HepG2 (cell line): ENCODE results near the gene PROS1. TPM values are rescaled to one million over a fixed set of nuclear protein-coding genes. Genes with fewer than 3 reads are reported as not detected.

ENCODE experiments used
- ATAC-seq: fragments of 200-7000 bp; cut with Tn5 transposase; 3 replicates; pipeline ENCODE4 v1.9.1; 2020; ENCODE audit warnings: mild to moderate bottlenecking, moderate library complexity
- BruUV-seq: library from RNA; stranded (reverse); fragments of 400-500 nt; replicated peaks from 2 replicates; lab custom pipeline; 2021; lab: Mats Ljungman, UMichigan
- CTCF ChIA-PET: fragments of 300-600 bp; formaldehyde crosslinking; extraction: SDS; loops from one replicate; lab custom pipeline; 2021; ENCODE audit warnings: low total read pairs, inconsistent platforms, low intra/inter-chr PET ratio; lab: Yijun Ruan, JAX
- POLR2A ChIA-PET: fragments of 350-600 bp; sonication (Branson Sonifier 250); formaldehyde crosslinking; loops from one replicate; lab custom pipeline; 2020; ENCODE audit warnings: antibody characterized with exemption, inconsistent platforms; lab: Yijun Ruan, JAX
- DNase-seq: peaks from one replicate; pipeline ENCODE4 v3.0.0-alpha.2; 2015; ENCODE audit warnings: low spot score
- FAIRE-seq: peaks from 3 replicates; lab custom pipeline; 2011; peaks lifted over from hg19 to GRCh38; lab: Jason Lieb, UNC
- H2AFZ ChIP-seq: one replicate; pipeline ENCODE4 v1.6.1; 2011; ENCODE audit warnings: low read length, inconsistent platforms
- H3K27ac ChIP-seq: fragments of 300-600 bp; 3 replicates; pipeline ENCODE4 v1.8.0; 2011; ENCODE audit warnings: mixed run types, mild to moderate bottlenecking, mixed read lengths, low read length, inconsistent platforms; ENCODE audit not compliant: insufficient read depth; ENCODE audit errors: extremely low read length
- H3K27me3 ChIP-seq, 2 experiments: fragments of 200-600 bp in 1 of 2; 2 replicates in 1 of 2; 3 replicates in 1 of 2; pipeline versions ENCODE4 v1.6.0 to v1.8.0; 2011; ENCODE audit warnings: low read length in 2 of 2, mild to moderate bottlenecking in 2 of 2, moderate library complexity in 2 of 2, inconsistent platforms in 1 of 2; ENCODE audit not compliant: insufficient read depth in 2 of 2, control insufficient read depth in 1 of 2
- H3K36me3 ChIP-seq, 2 experiments: fragments of 200-600 bp in 1 of 2; replicated peaks in 1 of 2; 2 replicates in 1 of 2; 3 replicates in 1 of 2; pipeline versions ENCODE4 v1.5.1 to v1.8.0; 2011; ENCODE audit warnings: low read length in 2 of 2, inconsistent platforms in 1 of 2; ENCODE audit not compliant: insufficient read depth in 2 of 2, control insufficient read depth in 1 of 2
- H3K4me1 ChIP-seq: 2 replicates; pipeline ENCODE4 v1.5.1; 2012; ENCODE audit warnings: low read length, inconsistent platforms; ENCODE audit not compliant: insufficient read depth
- H3K4me2 ChIP-seq: 2 replicates; pipeline ENCODE4 v1.6.0; 2011; ENCODE audit warnings: low read depth, low read length, inconsistent platforms
- H3K4me3 ChIP-seq, 3 experiments: fragments of 200-600 bp in 1 of 3; sonication (generic), shearing (Covaris generic) in 1 of 3; replicated peaks in 1 of 3; 2 replicates each; pipeline ENCODE4 v1.5.1; 2011 to 2016; ENCODE audit warnings: low read length in 3 of 3, inconsistent platforms in 2 of 3, low read depth in 2 of 3, mild to moderate bottlenecking in 2 of 3, control low read depth in 1 of 3, mixed read lengths in 1 of 3; ENCODE audit not compliant: insufficient read depth in 1 of 3
- H3K79me2 ChIP-seq: one replicate; pipeline ENCODE4 v1.6.1; 2011; ENCODE audit warnings: low read length, inconsistent platforms; ENCODE audit not compliant: insufficient read depth
- H3K9ac ChIP-seq: 2 replicates; pipeline ENCODE4 v1.6.0; 2011; ENCODE audit warnings: mild to moderate bottlenecking, low read depth, low read length, inconsistent platforms; ENCODE audit not compliant: insufficient read depth
- H3K9me3 ChIP-seq: 2 replicates; pipeline ENCODE4 v1.5.1; 2012; ENCODE audit warnings: mild to moderate bottlenecking, low read length
- H4K20me1 ChIP-seq: 2 replicates; pipeline ENCODE4 v1.6.0; 2011; ENCODE audit warnings: inconsistent platforms, mild to moderate bottlenecking, low read length, moderate library complexity; ENCODE audit not compliant: insufficient read depth
- ATF3 ChIP-seq: sonication (generic); formaldehyde crosslinking; IDR thresholded peaks from 2 replicates; pipeline ENCODE4 v1.4.0; 2020; ENCODE audit warnings: missing genetic modification reagents
- CREB1 ChIP-seq, 2 experiments: fragments of 450-650 bp in 1 of 2; IDR thresholded peaks; 2 replicates each; pipeline ENCODE4 v1.6.1; 2016 to 2017; ENCODE audit warnings: control low read depth in 1 of 2, mild to moderate bottlenecking in 1 of 2, missing compliant biosample characterization in 1 of 2, missing genetic modification characterization in 1 of 2
- E2F1 ChIP-seq: sonication (generic); formaldehyde crosslinking; IDR thresholded peaks from 2 replicates; pipeline ENCODE4 v1.5.0; 2020; ENCODE audit warnings: missing genetic modification reagents
- E2F2 ChIP-seq: sonication (generic); formaldehyde crosslinking; IDR thresholded peaks from 2 replicates; pipeline ENCODE4 v1.4.0; 2020; ENCODE audit warnings: missing genetic modification reagents, borderline replicate concordance
- GLMP ChIP-seq: sonication (generic); formaldehyde crosslinking; IDR thresholded peaks from 2 replicates; pipeline ENCODE4 v1.9.0; 2021; ENCODE audit warnings: missing genetic modification reagents, mild to moderate bottlenecking, borderline replicate concordance
- IRX3 ChIP-seq: sonication (generic); formaldehyde crosslinking; IDR thresholded peaks from 2 replicates; pipeline ENCODE4 v1.8.1; 2023; ENCODE audit warnings: mild to moderate bottlenecking, low read depth, missing genetic modification reagents, borderline replicate concordance
- MTERF4 ChIP-seq: sonication (generic); formaldehyde crosslinking; IDR thresholded peaks from 2 replicates; pipeline ENCODE4 v1.8.0; 2023; ENCODE audit warnings: mild to moderate bottlenecking, missing genetic modification reagents
- NRL ChIP-seq: sonication (generic); formaldehyde crosslinking; IDR thresholded peaks from 2 replicates; pipeline ENCODE4 v1.5.0; 2020; ENCODE audit warnings: missing genetic modification reagents, mild to moderate bottlenecking, moderate library complexity, borderline replicate concordance
- TERF1 ChIP-seq: sonication (generic); formaldehyde crosslinking; IDR thresholded peaks from 2 replicates; pipeline ENCODE4 v1.8.0; 2022; ENCODE audit warnings: mild to moderate bottlenecking, missing genetic modification reagents, moderate library complexity
- ZBTB4 ChIP-seq: sonication (generic); formaldehyde crosslinking; IDR thresholded peaks from 2 replicates; pipeline ENCODE4 v1.4.0; 2020; ENCODE audit warnings: missing genetic modification reagents, mild to moderate bottlenecking, borderline replicate concordance
- ZNF143 ChIP-seq: sonication (generic); formaldehyde crosslinking; IDR thresholded peaks from 2 replicates; pipeline ENCODE4 v1.4.0; 2020; ENCODE audit warnings: missing genetic modification reagents
- ZNF234 ChIP-seq: sonication (generic); formaldehyde crosslinking; conservative IDR thresholded peaks from 2 replicates; pipeline ENCODE4 v1.5.1; 2020; ENCODE audit warnings: mild to moderate bottlenecking, missing genetic modification reagents
- ZNF761 ChIP-seq: sonication (generic); formaldehyde crosslinking; conservative IDR thresholded peaks from 2 replicates; pipeline ENCODE4 v1.4.0; 2020; ENCODE audit warnings: mild to moderate bottlenecking, missing genetic modification reagents
- WGBS: methylation state at CpG from one replicate; pipeline ENCODE4 v1.1.6; 2017; ENCODE audit warnings: low lambda C conversion rate; 5-methylcytosine and 5-hydroxymethylcytosine counted together
- in situ Hi-C: cut with HindIII; loops from 2 replicates; pipeline ENCODE4 v1.10.0; 2017; ENCODE audit warnings: low pct_unique_long_range_greater_than_20kb; ENCODE audit not compliant: extremely low pct_ligation_motif_present
- intact Hi-C: fragments of 100-400 bp; cut with micrococcal nuclease; formaldehyde crosslinking; loops from one replicate; pipeline ENCODE4 v1.10.0; 2022; ENCODE audit not compliant: unreplicated experiment
- polyA plus RNA-seq, 8 experiments: library from polyadenylated mRNA; depleted of rRNA in 3 of 8; stranded (reverse) in 7 of 8; unstranded in 1 of 8; fragments of >200 nt; fragmentation: Illumina TruSeq in 4 of 8; extraction: Trizol in 4 of 8; gene quantifications; 2 replicates each; pipeline versions ENCODE4 v1.2.1 to v1.2.3, GENCODE V29; 2011 to 2016; ENCODE audit warnings: low read depth in 4 of 8, missing spikeins in 1 of 8, mixed read lengths in 1 of 8; ENCODE audit not compliant: insufficient read depth in 1 of 8
- total RNA-seq, 5 experiments: library from RNA; depleted of rRNA; stranded (reverse); fragments of >200 nt; fragmentation: Illumina TruSeq; extraction: Trizol; gene quantifications; 2 replicates each; pipeline ENCODE4 v1.2.3, GENCODE V29; 2016; ENCODE audit warnings: low read depth in 1 of 5

Gene PROS1
- total and polyA plus RNA-seq, 2 of the 13 experiments (the other 11 are each of a cell fraction or from before 2014, with no cell fraction given) = 63.8 to 76.8 TPM

- Histone ChIP-seq H3K36me3 (0 out of 5 replicates have a peak, but pooled peaks cover 0 to 1% of the 10 kb centered on the region in 2 experiments), H3K9me3 (no peaks in the 10 kb centered on the region), H3K27me3 (no peaks in the 10 kb centered on the region), H3K4me3 (no peak overlapping the region), H3K27ac (no peak overlapping the region), H4K20me1 (no peaks in the 10 kb centered on the region), H2AFZ (no peak overlapping the region), H3K79me2 (no peaks in the 10 kb centered on the region), H3K9ac (no peak overlapping the region), H3K4me1 (peaks cover 27% of the 10 kb centered on the region), H3K4me2 (no peak overlapping the region)
- TF ChIP-seq ZBTB4 (no peak), TERF1 (CRISPR knock-in tag) (no peak), ATF3 (no peak), ZNF761 (CRISPR knock-in tag) (no peak), NRL (CRISPR knock-in tag) (no peak), CREB1 (IDR thresholded peaks at IDR 0.05) (no peak), CREB1 (CRISPR knock-in tag; IDR thresholded peaks at IDR 0.05) (no peak), ZNF143 (no peak), MTERF4 (no peak), GLMP (no peak), ZNF234 (CRISPR knock-in tag) (no peak), E2F2 (CRISPR knock-in tag) (no peak), E2F1 (CRISPR knock-in tag) (no peak), IRX3 (no peak)
- intact Hi-C loops = no loop called here
- no TSS peak for BruUV-seq
- ChIA-PET POLR2A (interaction anchor here (1.1 to 2.9 kb wide), 2 partner anchors 11 to 13 kb away, joined by 3 to 10 read pairs; partner anchors contain the start of gene PROS1), CTCF (no interaction called here)
- FAIRE-seq (no peak), ATAC-seq (no peak), DNase-seq (no peak)
- WGBS = 100% methylated on average over 1 of the region's 1 CpG
- in situ Hi-C loops = no loop called here
Observed at GRCh38 chr3:93961026-93961425, 12.7 kb downstream of the PROS1 start.
